Esophagus squamous epithelium (tissue), 4 donors: ENCODE results near the gene SVOP.

Source experiments
- CTCF ChIP-seq, 6 experiments: fragments of 450-650 bp in 4 of 6; fragments of 200-600 bp in 2 of 6; sonication (generic) in 2 of 6; IDR thresholded peaks; one replicate each; pipeline ENCODE4 v1.5.1; 2016 to 2019; ENCODE audit warnings: antibody characterized with exemption in 6 of 6, mild to moderate bottlenecking in 4 of 6, moderate library complexity in 4 of 6
- POLR2A ChIP-seq, 4 donors: fragments of 450-650 bp; IDR thresholded peaks; one replicate each; pipeline ENCODE4 v1.6.1; 2017; ENCODE audit warnings: antibody characterized with exemption in 4 of 4, mild to moderate bottlenecking in 4 of 4, moderate library complexity in 3 of 4

- no peak for TF ChIP-seq CTCF (IDR thresholded peaks at IDR 0.05)
- TF ChIP-seq POLR2A (IDR thresholded peaks at IDR 0.05), result no peak
These were observed 109.0 kb downstream of the SVOP start for GRCh38 chr12:108911915-108912314.
